ENCODE measurements around the gene BAD. TPM values are rescaled to one million over a fixed set of nuclear protein-coding genes. Genes with fewer than 3 reads are reported as not detected.
"Not testable (repeated sequence)": the region's sequence is repeated elsewhere in the genome, so short reads cannot be mapped to it uniquely, and the experiment has no call there.

The BAD gene
- total RNA-seq, 2 experiments from 2014 or later, result 23.5 to 24.2 TPM

GRCh38 chr11:64317961-64318765 is 33.7 kb upstream of the BAD start, which contains the start of gene PRDX5:
TSS of gene PRDX5 (plus strand) at chr11:64318121. CDS start at chr11:64318216, 95 bp downstream.
- Mint-ChIP-seq H3K36me3 (peaks cover 31% of the 10 kb centered on the region), H3K27me3 (no peaks in the 10 kb centered on the region), H3K4me1 (peaks cover 40% of the 10 kb centered on the region), H3K4me3 (peak within 1 kb of the TSS; percentile 94), H3K27ac (peak within 1 kb of the TSS; percentile 100), H3K9me3 (no peaks in the 10 kb centered on the region)
- DNase-seq, result peak; percentile 98

DNA sequence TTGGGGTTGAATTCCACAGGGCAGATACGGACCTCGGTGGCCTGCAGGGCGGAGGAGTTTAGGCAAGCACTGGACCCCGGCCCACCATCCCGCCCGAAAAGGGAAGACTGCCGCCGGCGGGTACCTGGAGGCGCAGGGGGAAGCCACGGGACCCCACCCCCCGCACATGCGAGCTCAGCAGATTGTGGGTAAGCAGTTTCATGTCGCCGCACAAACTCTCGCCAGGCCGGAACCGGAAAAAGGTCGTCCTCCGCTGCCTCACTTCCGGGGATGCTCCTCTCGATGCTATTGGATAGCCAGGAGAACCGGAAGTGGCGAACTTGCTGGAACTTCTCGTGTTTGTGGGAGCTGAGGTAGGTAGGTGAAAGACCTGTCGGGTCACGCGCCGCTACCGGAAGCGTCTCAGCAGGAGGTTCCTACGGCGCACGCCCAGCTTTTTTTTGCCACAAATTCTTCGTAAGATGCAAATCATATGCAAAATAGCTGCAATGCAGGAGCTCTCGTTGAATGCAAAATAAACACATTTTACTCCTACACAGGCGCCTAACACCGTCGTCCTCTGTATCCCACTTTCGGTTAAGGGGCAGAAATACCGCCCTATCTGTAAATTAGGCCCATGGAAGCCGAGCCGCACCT is 33.0 kb upstream of the BAD start, which contains the start of gene TRMT112:
Gene TRMT112, minus strand, starts transcription at position 235 of the 636 bp plus-strand sequence. Its CDS starts 33 bp downstream, at position 202.
- H3K4me3 Mint-ChIP-seq, result peak within 1 kb of the TSS; percentile 94
- no peaks in the 10 kb centered on the region for H3K9me3 Mint-ChIP-seq
- peaks cover 48% of the 10 kb centered on the region for H3K4me1 Mint-ChIP-seq
- peak; percentile 95 for DNase-seq
- H3K36me3 Mint-ChIP-seq, result peaks cover 35% of the 10 kb centered on the region
- H3K27ac Mint-ChIP-seq, result peak within 1 kb of the TSS; percentile 100
- no peaks in the 10 kb centered on the region for H3K27me3 Mint-ChIP-seq

GRCh38 chr11:64316672-64317324 is 32.3 kb upstream of the BAD start:
- DNase-seq, result no peak
- Mint-ChIP-seq H3K4me1 (peaks cover 47% of the 10 kb centered on the region), H3K9me3 (no peaks in the 10 kb centered on the region), H3K27me3 (no peaks in the 10 kb centered on the region), H3K4me3 (peak overlapping the region; percentile 94), H3K27ac (peak overlapping the region; percentile 100), H3K36me3 (peaks cover 33% of the 10 kb centered on the region)

GRCh38 chr11:64315667-64316526 is 31.4 kb upstream of the BAD start:
- peaks cover 44% of the 10 kb centered on the region for H3K4me1 Mint-ChIP-seq
- not testable (repeated sequence) for H3K9me3 Mint-ChIP-seq, DNase-seq, H3K27me3 Mint-ChIP-seq
- H3K27ac Mint-ChIP-seq, result peak overlapping the region; percentile 100
- peak overlapping the region; percentile 94 for H3K4me3 Mint-ChIP-seq
- H3K36me3 Mint-ChIP-seq, result peaks cover 30% of the 10 kb centered on the region

DNA sequence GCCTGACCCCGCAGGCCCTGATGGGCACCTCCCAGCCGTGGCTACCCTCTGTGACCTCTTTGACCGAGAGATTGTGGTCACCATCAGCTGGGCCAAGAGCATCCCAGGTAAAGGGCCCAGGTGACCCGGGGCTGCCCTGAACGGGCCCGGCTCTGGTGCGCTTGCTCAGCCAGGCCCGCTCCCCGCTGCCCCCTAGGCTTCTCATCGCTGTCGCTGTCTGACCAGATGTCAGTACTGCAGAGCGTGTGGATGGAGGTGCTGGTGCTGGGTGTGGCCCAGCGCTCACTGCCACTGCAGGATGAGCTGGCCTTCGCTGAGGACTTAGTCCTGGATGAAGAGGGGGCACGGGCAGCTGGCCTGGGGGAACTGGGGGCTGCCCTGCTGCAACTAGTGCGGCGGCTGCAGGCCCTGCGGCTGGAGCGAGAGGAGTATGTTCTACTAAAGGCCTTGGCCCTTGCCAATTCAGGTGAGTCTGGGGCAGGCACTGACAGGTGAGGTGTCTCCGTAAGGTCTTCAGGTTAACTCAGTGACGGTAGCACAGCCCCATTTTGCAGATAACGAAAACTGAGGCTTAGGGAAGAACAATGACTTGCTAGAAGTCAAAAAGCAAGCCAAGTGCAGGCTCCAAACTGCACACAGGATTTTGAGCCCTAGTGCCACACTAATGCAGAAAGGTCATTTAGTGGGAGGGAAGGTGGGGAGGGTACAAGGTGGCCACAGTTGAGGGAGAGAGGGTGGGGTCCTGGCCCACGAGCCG is 30.5 kb upstream of the BAD start:
- Mint-ChIP-seq H3K9me3 (no peaks in the 10 kb centered on the region), H3K4me1 (peaks cover 43% of the 10 kb centered on the region), H3K4me3 (peak overlapping the region; percentile 7), H3K27me3 (no peaks in the 10 kb centered on the region), H3K36me3 (peaks cover 30% of the 10 kb centered on the region), H3K27ac (peak overlapping the region; percentile 20)
- DNase-seq, result no peak

- Mint-ChIP-seq H3K9me3 (no peaks in the 10 kb centered on the region), H3K4me3 (no peak overlapping the region), H3K27ac (no peak overlapping the region), H3K4me1 (peaks cover 39% of the 10 kb centered on the region), H3K27me3 (no peaks in the 10 kb centered on the region), H3K36me3 (peaks cover 29% of the 10 kb centered on the region)
- no peak for DNase-seq
These were observed 29.8 kb upstream of the BAD start for GRCh38 chr11:64314146-64314804.

GRCh38 chr11:64313491-64314145 is 29.2 kb upstream of the BAD start:
- no peaks in the 10 kb centered on the region for H3K27me3 Mint-ChIP-seq
- H3K36me3 Mint-ChIP-seq, result peaks cover 25% of the 10 kb centered on the region
- no peaks in the 10 kb centered on the region for H3K9me3 Mint-ChIP-seq
- peaks cover 34% of the 10 kb centered on the region for H3K4me1 Mint-ChIP-seq
- peak overlapping the region; percentile 74 for H3K27ac Mint-ChIP-seq
- H3K4me3 Mint-ChIP-seq, result no peak overlapping the region
- no peak for DNase-seq

DNA sequence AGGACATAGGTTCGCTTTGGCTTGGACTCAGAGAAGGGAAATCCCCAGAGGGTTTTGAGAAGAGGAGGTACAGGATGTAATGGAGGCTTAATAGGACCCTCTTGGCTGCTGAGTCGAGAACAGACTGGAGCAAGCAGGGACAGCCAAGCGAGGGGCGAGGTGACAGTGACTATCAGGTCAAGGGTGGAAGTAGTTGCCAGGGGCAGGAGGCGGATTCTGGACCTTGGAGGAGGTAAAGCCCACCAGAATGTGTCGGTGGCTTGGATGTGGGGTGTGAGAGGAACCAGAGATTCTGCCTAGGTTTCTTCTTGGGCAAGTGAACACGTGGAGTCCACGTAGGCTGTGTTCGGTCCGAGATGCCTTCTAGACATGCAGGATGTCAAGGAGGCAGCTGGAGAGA is 28.5 kb upstream of the BAD start:
- Mint-ChIP-seq H3K36me3 (peaks cover 26% of the 10 kb centered on the region), H3K27me3 (no peaks in the 10 kb centered on the region), H3K9me3 (no peaks in the 10 kb centered on the region), H3K4me3 (no peak overlapping the region), H3K27ac (peak overlapping the region; percentile 74), H3K4me1 (peaks cover 33% of the 10 kb centered on the region)
- no peak for DNase-seq

DNA sequence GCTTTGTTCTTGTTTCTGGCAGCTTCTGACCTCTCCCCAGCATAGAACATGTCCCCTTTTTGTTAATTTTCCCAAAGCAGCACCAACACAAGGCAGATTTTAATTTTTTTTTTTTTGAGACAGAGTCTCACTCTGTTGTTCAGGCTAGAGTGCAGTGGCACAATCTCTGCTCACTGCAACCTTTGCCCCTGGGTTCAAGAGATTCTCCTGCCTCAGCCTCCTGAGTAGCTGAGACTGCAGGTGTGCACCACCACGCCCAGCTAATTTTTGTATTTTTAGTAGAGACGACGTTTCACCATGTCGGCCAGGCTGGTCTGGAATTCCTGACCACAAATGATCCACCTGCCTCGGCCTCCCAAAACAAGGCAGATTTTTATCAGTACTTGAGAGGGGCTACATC is 23.3 kb upstream of the BAD start:
- not testable (repeated sequence) for H3K27me3 Mint-ChIP-seq, DNase-seq, H3K9me3 Mint-ChIP-seq
- Mint-ChIP-seq H3K4me3 (peak overlapping the region; percentile 22), H3K36me3 (peaks cover 17% of the 10 kb centered on the region), H3K4me1 (peaks cover 31% of the 10 kb centered on the region), H3K27ac (peak overlapping the region; percentile 7)

DNA sequence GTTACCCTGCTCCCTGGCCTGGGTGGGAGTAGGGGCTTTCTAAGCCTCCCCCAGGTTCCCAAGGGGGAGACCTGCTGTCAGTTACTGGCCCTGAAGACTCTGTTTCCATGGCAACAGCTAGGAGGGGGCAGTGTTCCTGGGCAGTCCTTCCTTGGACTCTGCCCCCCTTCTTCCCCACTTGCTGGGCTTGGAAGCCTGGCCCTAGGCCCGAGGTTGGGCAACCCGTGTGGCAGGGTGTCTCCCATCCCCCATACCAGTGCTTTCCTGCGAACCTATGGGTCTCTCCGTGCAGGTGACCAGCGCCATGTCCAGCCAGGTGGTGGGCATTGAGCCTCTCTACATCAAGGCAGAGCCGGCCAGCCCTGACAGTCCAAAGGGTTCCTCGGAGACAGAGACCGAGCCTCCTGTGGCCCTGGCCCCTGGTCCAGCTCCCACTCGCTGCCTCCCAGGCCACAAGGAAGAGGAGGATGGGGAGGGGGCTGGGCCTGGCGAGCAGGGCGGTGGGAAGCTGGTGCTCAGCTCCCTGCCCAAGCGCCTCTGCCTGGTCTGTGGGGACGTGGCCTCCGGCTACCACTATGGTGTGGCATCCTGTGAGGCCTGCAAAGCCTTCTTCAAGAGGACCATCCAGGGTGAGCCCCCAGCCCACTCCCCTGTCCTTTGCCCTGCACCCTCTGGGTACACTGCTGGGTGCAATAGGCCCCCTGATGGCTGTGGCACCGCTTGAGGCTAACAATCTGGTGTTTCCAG is 22.6 kb upstream of the BAD start:
- Mint-ChIP-seq H3K27ac (peak overlapping the region; percentile 96), H3K4me1 (peaks cover 27% of the 10 kb centered on the region), H3K36me3 (peaks cover 17% of the 10 kb centered on the region), H3K4me3 (peak overlapping the region; percentile 98), H3K27me3 (peaks cover 10% of the 10 kb centered on the region), H3K9me3 (no peaks in the 10 kb centered on the region)
- DNase-seq, result no peak

- H3K36me3 Mint-ChIP-seq, result peaks cover 17% of the 10 kb centered on the region
- H3K4me3 Mint-ChIP-seq, result peak overlapping the region; percentile 98
- peaks cover 15% of the 10 kb centered on the region for H3K27me3 Mint-ChIP-seq
- DNase-seq, result no peak
- H3K27ac Mint-ChIP-seq, result peak overlapping the region; percentile 96
- peaks cover 27% of the 10 kb centered on the region for H3K4me1 Mint-ChIP-seq
- no peaks in the 10 kb centered on the region for H3K9me3 Mint-ChIP-seq
These were observed 22.1 kb upstream of the BAD start for GRCh38 chr11:64306563-64306875.

GRCh38 chr11:64305691-64306562 is 21.5 kb upstream of the BAD start:
- H3K4me3 Mint-ChIP-seq, result peak overlapping the region; percentile 98
- H3K4me1 Mint-ChIP-seq, result peaks cover 27% of the 10 kb centered on the region
- peaks cover 21% of the 10 kb centered on the region for H3K27me3 Mint-ChIP-seq
- H3K9me3 Mint-ChIP-seq, result no peaks in the 10 kb centered on the region
- peak overlapping the region; percentile 96 for H3K27ac Mint-ChIP-seq
- peaks cover 17% of the 10 kb centered on the region for H3K36me3 Mint-ChIP-seq
- peak; percentile 76 for DNase-seq

Data from activated naive CD8-positive, alpha-beta T cell treated with anti-CD3 and anti-CD28 coated beads for 36 hours (primary cell).